HEK293 (cell line): ENCODE measurements around the gene ENTREP3.

Experiments
- GLIS2 ChIP-seq: fragments of 450-650 bp; formaldehyde crosslinking; IDR thresholded peaks from 2 replicates; pipeline ENCODE4 v1.5.1; 2016; ENCODE audit warnings: missing biosample characterization, missing genetic modification characterization
- KLF16 ChIP-seq: fragments of 450-650 bp; formaldehyde crosslinking; IDR thresholded peaks from 2 replicates; pipeline ENCODE4 v1.5.1; 2017; ENCODE audit warnings: missing biosample characterization, missing genetic modification characterization
- OVOL3 ChIP-seq: fragments of 450-650 bp; formaldehyde crosslinking; IDR thresholded peaks from 2 replicates; pipeline ENCODE4 v1.5.1; 2016; ENCODE audit warnings: missing biosample characterization, missing genetic modification characterization
- TCF7L2 ChIP-seq: IDR thresholded peaks from 2 replicates; pipeline ENCODE4 v1.6.1; 2011; ENCODE audit warnings: low read depth, mild to moderate bottlenecking, inconsistent platforms, low read length, moderate library complexity, borderline replicate concordance
- YY2 ChIP-seq: fragments of 450-650 bp; formaldehyde crosslinking; IDR thresholded peaks from 2 replicates; pipeline ENCODE4 v1.5.1; 2016; ENCODE audit warnings: missing biosample characterization, missing genetic modification characterization
- ZBTB21 ChIP-seq: fragments of 450-650 bp; formaldehyde crosslinking; IDR thresholded peaks from 2 replicates; pipeline ENCODE4 v1.5.1; 2017; ENCODE audit warnings: missing biosample characterization, missing genetic modification characterization
- ZFP69B ChIP-seq: fragments of 450-650 bp; formaldehyde crosslinking; IDR thresholded peaks from 2 replicates; pipeline ENCODE4 v1.5.1; 2016; ENCODE audit warnings: missing biosample characterization, missing genetic modification characterization
- ZNF138 ChIP-seq: fragments of 450-650 bp; formaldehyde crosslinking; IDR thresholded peaks from 2 replicates; pipeline ENCODE4 v1.5.1; 2016; ENCODE audit warnings: missing biosample characterization, missing genetic modification characterization, borderline replicate concordance
- ZNF175 ChIP-seq: fragments of 450-650 bp; formaldehyde crosslinking; IDR thresholded peaks from 2 replicates; pipeline ENCODE4 v1.5.1; 2016; ENCODE audit warnings: missing biosample characterization, missing genetic modification characterization
- ZNF2 ChIP-seq: fragments of 450-650 bp; formaldehyde crosslinking; IDR thresholded peaks from 2 replicates; pipeline ENCODE4 v1.5.1; 2016; ENCODE audit warnings: missing biosample characterization, missing genetic modification characterization
- ZNF266 ChIP-seq: fragments of 450-650 bp; formaldehyde crosslinking; IDR thresholded peaks from 2 replicates; pipeline ENCODE4 v1.5.1; 2016; ENCODE audit warnings: missing biosample characterization, missing genetic modification characterization, low read depth
- ZNF274 ChIP-seq, 2 experiments: fragments of 200-500 bp in 1 of 2; fragments of 450-650 bp in 1 of 2; sonication (Bioruptor generic) in 1 of 2; formaldehyde crosslinking in 1 of 2; IDR thresholded peaks; 2 replicates each; pipeline versions ENCODE4 v1.5.1 to v1.6.1; 2014 to 2016; ENCODE audit warnings: borderline replicate concordance in 1 of 2, inconsistent platforms in 1 of 2, low read length in 1 of 2, missing biosample characterization in 1 of 2, missing genetic modification characterization in 1 of 2
- ZNF302 ChIP-seq: fragments of 450-650 bp; formaldehyde crosslinking; IDR thresholded peaks from 2 replicates; pipeline ENCODE4 v1.5.1; 2016; ENCODE audit warnings: missing biosample characterization, missing genetic modification characterization, low read depth
- ZNF350 ChIP-seq: fragments of 450-650 bp; formaldehyde crosslinking; IDR thresholded peaks from 2 replicates; pipeline ENCODE4 v1.5.0; 2017; ENCODE audit warnings: missing biosample characterization, mild to moderate bottlenecking, missing genetic modification characterization
- ZNF423 ChIP-seq: fragments of 450-650 bp; formaldehyde crosslinking; IDR thresholded peaks from 2 replicates; pipeline ENCODE4 v1.5.1; 2016; ENCODE audit warnings: missing biosample characterization, missing genetic modification characterization
- ZNF530 ChIP-seq: fragments of 450-650 bp; formaldehyde crosslinking; IDR thresholded peaks from 2 replicates; pipeline ENCODE4 v1.5.1; 2016; ENCODE audit warnings: low read depth, missing biosample characterization, missing genetic modification characterization
- ZNF549 ChIP-seq: fragments of 450-650 bp; IDR thresholded peaks from 2 replicates; pipeline ENCODE4 v1.5.1; 2018; ENCODE audit warnings: missing biosample characterization, missing genetic modification characterization, mild to moderate bottlenecking, inconsistent platforms, moderate library complexity
- ZNF747 ChIP-seq: fragments of 450-650 bp; formaldehyde crosslinking; IDR thresholded peaks from 2 replicates; pipeline ENCODE4 v1.5.1; 2016; ENCODE audit warnings: missing biosample characterization, missing genetic modification characterization
- ZNF768 ChIP-seq: fragments of 450-650 bp; formaldehyde crosslinking; IDR thresholded peaks from 2 replicates; pipeline ENCODE4 v1.5.1; 2018; ENCODE audit warnings: missing biosample characterization, mild to moderate bottlenecking, missing genetic modification characterization
- ZNF785 ChIP-seq: fragments of 450-650 bp; formaldehyde crosslinking; IDR thresholded peaks from 2 replicates; pipeline ENCODE4 v1.5.1; 2016; ENCODE audit warnings: missing biosample characterization, missing genetic modification characterization
- ZXDB ChIP-seq: fragments of 450-650 bp; formaldehyde crosslinking; IDR thresholded peaks from 2 replicates; pipeline ENCODE4 v1.5.1; 2016; ENCODE audit warnings: missing biosample characterization, missing genetic modification characterization
- TF ChIP-seq, protein P1 (sequence below): fragments of 450-650 bp; formaldehyde crosslinking; IDR thresholded peaks from 2 replicates; pipeline ENCODE4 v1.5.1; 2016; ENCODE audit warnings: missing biosample characterization, missing genetic modification characterization
- TF ChIP-seq, protein P2 (sequence below): fragments of 450-650 bp; formaldehyde crosslinking; IDR thresholded peaks from 2 replicates; pipeline ENCODE4 v1.5.1; 2016; ENCODE audit warnings: missing biosample characterization, missing genetic modification characterization
- TF ChIP-seq, protein P3 (sequence below): fragments of 450-650 bp; IDR thresholded peaks from 2 replicates; pipeline ENCODE4 v1.5.1; 2018; ENCODE audit warnings: missing biosample characterization, mild to moderate bottlenecking, missing genetic modification characterization
- TF ChIP-seq, protein P4 (sequence below): fragments of 450-650 bp; formaldehyde crosslinking; IDR thresholded peaks from 2 replicates; pipeline ENCODE4 v1.5.1; 2016; ENCODE audit warnings: missing biosample characterization, missing genetic modification characterization
- TF ChIP-seq, protein P5 (sequence below): fragments of 450-650 bp; formaldehyde crosslinking; conservative IDR thresholded peaks from 2 replicates; pipeline ENCODE4 v1.5.1; 2016; ENCODE audit warnings: low read depth, missing biosample characterization, missing genetic modification characterization

Gene ENTREP3

GRCh38 chr1:155244368-155245162 is 10.7 kb downstream of the ENTREP3 start (continued):
- TF ChIP-seq ZNF2 (tag by site-specific recombination) = peak; percentile 100
- TF ChIP-seq, protein P1, sequence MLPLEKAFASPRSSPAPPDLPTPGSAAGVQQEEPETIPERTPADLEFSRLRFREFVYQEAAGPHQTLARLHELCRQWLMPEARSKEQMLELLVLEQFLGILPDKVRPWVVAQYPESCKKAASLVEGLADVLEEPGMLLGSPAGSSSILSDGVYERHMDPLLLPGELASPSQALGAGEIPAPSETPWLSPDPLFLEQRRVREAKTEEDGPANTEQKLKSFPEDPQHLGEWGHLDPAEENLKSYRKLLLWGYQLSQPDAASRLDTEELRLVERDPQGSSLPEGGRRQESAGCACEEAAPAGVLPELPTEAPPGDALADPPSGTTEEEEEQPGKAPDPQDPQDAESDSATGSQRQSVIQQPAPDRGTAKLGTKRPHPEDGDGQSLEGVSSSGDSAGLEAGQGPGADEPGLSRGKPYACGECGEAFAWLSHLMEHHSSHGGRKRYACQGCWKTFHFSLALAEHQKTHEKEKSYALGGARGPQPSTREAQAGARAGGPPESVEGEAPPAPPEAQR = peak; percentile 100
- no peak for TF ChIP-seq ZNF549
- TF ChIP-seq, protein P2, sequence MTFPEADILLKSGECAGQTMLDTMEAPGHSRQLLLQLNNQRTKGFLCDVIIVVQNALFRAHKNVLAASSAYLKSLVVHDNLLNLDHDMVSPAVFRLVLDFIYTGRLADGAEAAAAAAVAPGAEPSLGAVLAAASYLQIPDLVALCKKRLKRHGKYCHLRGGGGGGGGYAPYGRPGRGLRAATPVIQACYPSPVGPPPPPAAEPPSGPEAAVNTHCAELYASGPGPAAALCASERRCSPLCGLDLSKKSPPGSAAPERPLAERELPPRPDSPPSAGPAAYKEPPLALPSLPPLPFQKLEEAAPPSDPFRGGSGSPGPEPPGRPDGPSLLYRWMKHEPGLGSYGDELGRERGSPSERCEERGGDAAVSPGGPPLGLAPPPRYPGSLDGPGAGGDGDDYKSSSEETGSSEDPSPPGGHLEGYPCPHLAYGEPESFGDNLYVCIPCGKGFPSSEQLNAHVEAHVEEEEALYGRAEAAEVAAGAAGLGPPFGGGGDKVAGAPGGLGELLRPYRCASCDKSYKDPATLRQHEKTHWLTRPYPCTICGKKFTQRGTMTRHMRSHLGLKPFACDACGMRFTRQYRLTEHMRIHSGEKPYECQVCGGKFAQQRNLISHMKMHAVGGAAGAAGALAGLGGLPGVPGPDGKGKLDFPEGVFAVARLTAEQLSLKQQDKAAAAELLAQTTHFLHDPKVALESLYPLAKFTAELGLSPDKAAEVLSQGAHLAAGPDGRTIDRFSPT = peak; percentile 92
- peak; percentile 99 for TF ChIP-seq GLIS2 (tag by site-specific recombination)
- TF ChIP-seq OVOL3 = peak; percentile 99
- TF ChIP-seq ZNF530 (tag by site-specific recombination) = peak; percentile 90; the same call in 1 of the 2 replicates
- TF ChIP-seq, protein P3, sequence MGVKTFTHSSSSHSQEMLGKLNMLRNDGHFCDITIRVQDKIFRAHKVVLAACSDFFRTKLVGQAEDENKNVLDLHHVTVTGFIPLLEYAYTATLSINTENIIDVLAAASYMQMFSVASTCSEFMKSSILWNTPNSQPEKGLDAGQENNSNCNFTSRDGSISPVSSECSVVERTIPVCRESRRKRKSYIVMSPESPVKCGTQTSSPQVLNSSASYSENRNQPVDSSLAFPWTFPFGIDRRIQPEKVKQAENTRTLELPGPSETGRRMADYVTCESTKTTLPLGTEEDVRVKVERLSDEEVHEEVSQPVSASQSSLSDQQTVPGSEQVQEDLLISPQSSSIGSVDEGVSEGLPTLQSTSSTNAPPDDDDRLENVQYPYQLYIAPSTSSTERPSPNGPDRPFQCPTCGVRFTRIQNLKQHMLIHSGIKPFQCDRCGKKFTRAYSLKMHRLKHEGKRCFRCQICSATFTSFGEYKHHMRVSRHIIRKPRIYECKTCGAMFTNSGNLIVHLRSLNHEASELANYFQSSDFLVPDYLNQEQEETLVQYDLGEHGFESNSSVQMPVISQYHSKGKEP (tag by site-specific recombination) = peak; percentile 93; the same call in 1 of the 2 replicates
- TF ChIP-seq ZNF302 (tag by site-specific recombination) = peak; percentile 98; the same call in 1 of the 2 replicates
- TF ChIP-seq ZNF423 (tag by site-specific recombination) = peak; percentile 99
- no peak for TF ChIP-seq ZNF350
- peak; percentile 100 for TF ChIP-seq ZNF785 (tag by site-specific recombination)
- TF ChIP-seq ZBTB21 = peak; percentile 98
- peak; percentile 92 for TF ChIP-seq ZNF138
- TF ChIP-seq, protein P4, sequence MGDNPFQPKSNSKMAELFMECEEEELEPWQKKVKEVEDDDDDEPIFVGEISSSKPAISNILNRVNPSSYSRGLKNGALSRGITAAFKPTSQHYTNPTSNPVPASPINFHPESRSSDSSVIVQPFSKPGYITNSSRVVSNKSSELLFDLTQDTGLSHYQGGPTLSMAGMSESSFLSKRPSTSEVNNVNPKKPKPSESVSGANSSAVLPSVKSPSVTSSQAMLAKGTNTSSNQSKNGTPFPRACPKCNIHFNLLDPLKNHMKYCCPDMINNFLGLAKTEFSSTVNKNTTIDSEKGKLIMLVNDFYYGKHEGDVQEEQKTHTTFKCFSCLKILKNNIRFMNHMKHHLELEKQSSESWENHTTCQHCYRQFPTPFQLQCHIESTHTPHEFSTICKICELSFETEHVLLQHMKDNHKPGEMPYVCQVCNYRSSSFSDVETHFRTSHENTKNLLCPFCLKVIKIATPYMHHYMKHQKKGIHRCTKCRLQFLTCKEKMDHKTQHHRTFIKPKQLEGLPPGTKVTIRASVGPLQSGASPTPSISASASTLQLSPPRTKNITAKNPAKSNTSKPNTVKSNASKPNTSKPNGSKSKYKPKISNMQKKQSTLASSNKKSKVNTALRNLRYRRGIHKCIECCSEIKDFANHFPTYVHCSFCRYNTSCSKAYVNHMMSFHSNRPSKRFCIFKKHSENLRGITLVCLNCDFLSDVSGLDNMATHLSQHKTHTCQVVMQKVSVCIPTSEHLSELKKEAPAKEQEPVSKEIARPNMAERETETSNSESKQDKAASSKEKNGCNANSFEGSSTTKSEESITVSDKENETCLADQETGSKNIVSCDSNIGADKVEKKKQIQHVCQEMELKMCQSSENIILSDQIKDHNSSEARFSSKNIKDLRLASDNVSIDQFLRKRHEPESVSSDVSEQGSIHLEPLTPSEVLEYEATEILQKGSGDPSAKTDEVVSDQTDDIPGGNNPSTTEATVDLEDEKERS (tag by site-specific recombination) = peak; percentile 99
- TF ChIP-seq ZNF175 (tag by site-specific recombination) = no peak
- TF ChIP-seq TCF7L2 = no peak; the same call in 1 of the 2 replicates
- TF ChIP-seq ZFP69B (tag by site-specific recombination) = peak; percentile 100
- peak; percentile 100 for TF ChIP-seq ZXDB (tag by site-specific recombination)
- peak; percentile 44; the same call in 1 of the 2 replicates for TF ChIP-seq ZNF768
- peak; percentile 82 for TF ChIP-seq YY2
- peak; percentile 74; the same call in 1 of the 2 replicates for TF ChIP-seq ZNF266
- TF ChIP-seq KLF16 (tag by site-specific recombination) = peak; percentile 100
- TF ChIP-seq, protein P5, sequence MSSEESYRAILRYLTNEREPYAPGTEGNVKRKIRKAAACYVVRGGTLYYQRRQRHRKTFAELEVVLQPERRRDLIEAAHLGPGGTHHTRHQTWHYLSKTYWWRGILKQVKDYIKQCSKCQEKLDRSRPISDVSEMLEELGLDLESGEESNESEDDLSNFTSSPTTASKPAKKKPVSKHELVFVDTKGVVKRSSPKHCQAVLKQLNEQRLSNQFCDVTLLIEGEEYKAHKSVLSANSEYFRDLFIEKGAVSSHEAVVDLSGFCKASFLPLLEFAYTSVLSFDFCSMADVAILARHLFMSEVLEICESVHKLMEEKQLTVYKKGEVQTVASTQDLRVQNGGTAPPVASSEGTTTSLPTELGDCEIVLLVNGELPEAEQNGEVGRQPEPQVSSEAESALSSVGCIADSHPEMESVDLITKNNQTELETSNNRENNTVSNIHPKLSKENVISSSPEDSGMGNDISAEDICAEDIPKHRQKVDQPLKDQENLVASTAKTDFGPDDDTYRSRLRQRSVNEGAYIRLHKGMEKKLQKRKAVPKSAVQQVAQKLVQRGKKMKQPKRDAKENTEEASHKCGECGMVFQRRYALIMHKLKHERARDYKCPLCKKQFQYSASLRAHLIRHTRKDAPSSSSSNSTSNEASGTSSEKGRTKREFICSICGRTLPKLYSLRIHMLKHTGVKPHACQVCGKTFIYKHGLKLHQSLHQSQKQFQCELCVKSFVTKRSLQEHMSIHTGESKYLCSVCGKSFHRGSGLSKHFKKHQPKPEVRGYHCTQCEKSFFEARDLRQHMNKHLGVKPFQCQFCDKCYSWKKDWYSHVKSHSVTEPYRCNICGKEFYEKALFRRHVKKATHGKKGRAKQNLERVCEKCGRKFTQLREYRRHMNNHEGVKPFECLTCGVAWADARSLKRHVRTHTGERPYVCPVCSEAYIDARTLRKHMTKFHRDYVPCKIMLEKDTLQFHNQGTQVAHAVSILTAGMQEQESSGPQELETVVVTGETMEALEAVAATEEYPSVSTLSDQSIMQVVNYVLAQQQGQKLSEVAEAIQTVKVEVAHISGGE = peak; percentile 84
- TF ChIP-seq ZNF747 = no peak; the same call in 1 of the 2 replicates
- TF ChIP-seq ZNF274 (IDR thresholded peaks at IDR 0.05; ENCODE audit: low read length) = no peak
- no peak for TF ChIP-seq ZNF274 (tag by site-specific recombination; IDR thresholded peaks at IDR 0.05; ENCODE audit: borderline replicate concordance)
